ENCODE results near the gene CLCNKA. TPM values are rescaled to one million over a fixed set of nuclear protein-coding genes. Genes with fewer than 3 reads are reported as not detected.

CLCNKA gene
- total RNA-seq, 1 donor, result not detected

- no peak overlapping the region for H3K4me3 ChIP-seq (ENCODE audit: low read depth, low read length)
- no peak for DNase-seq (ENCODE audit: low read depth)
Measured at GRCh38 chr1:16067933-16068332, 46.1 kb downstream of the CLCNKA start.

DNA sequence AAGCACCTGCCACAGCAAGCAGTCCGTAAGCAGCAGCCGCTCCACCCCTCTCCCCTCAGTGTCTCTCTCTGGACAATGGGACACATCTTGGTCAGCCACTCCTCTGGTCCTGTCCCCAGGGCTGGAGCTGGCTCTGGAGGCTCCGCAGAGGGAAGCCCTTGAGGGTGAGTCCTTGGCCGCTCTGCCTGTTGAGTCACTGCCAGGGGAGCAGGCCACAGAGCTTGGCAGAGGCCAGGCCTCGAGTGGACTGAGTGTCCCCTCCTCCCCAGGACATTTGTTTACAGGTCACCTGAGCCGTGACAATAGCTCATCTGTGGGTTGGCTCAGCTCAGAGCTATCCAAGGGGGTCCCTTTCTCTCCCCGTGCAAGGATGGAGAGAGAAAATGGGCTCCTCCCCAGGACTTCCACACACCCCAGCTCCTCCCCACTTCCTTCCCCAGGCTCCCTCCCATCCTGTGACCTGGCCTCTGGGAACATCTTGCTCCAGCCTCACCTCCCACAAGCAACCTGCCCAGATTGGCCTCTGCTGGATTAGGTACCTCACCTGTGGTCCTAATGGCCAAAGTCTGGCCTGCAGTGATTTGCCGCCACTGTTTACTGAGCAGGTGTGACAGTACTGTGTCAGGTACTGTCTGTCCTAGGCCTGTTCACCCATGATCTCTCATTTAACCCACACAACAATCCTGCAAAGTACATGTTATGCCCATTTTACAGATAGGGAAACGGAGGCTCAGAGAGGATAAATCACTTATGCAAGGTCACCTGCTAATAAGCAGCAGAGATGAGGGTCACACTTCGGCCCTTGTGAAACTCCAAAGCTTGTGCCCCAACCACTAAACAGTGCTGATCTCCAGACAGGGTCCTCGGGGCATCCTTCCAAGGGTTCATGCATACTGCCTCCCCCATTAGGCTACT lies 46.8 kb downstream of the CLCNKA start:
- no peak overlapping the region for H3K4me3 ChIP-seq (ENCODE audit: low read depth, low read length)
- no peak for DNase-seq (ENCODE audit: low read depth)
- TF ChIP-seq, protein P1, sequence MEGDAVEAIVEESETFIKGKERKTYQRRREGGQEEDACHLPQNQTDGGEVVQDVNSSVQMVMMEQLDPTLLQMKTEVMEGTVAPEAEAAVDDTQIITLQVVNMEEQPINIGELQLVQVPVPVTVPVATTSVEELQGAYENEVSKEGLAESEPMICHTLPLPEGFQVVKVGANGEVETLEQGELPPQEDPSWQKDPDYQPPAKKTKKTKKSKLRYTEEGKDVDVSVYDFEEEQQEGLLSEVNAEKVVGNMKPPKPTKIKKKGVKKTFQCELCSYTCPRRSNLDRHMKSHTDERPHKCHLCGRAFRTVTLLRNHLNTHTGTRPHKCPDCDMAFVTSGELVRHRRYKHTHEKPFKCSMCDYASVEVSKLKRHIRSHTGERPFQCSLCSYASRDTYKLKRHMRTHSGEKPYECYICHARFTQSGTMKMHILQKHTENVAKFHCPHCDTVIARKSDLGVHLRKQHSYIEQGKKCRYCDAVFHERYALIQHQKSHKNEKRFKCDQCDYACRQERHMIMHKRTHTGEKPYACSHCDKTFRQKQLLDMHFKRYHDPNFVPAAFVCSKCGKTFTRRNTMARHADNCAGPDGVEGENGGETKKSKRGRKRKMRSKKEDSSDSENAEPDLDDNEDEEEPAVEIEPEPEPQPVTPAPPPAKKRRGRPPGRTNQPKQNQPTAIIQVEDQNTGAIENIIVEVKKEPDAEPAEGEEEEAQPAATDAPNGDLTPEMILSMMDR (IDR thresholded peaks at IDR 0.05; ENCODE audit: insufficient read depth, low read depth, low read length), result no peak

More at GRCh38 chr1:16067933-16068332, 46.1 kb downstream of the CLCNKA start:
- TF ChIP-seq, protein P1 (IDR thresholded peaks at IDR 0.05; ENCODE audit: insufficient read depth, low read depth, low read length), result no peak

DNA sequence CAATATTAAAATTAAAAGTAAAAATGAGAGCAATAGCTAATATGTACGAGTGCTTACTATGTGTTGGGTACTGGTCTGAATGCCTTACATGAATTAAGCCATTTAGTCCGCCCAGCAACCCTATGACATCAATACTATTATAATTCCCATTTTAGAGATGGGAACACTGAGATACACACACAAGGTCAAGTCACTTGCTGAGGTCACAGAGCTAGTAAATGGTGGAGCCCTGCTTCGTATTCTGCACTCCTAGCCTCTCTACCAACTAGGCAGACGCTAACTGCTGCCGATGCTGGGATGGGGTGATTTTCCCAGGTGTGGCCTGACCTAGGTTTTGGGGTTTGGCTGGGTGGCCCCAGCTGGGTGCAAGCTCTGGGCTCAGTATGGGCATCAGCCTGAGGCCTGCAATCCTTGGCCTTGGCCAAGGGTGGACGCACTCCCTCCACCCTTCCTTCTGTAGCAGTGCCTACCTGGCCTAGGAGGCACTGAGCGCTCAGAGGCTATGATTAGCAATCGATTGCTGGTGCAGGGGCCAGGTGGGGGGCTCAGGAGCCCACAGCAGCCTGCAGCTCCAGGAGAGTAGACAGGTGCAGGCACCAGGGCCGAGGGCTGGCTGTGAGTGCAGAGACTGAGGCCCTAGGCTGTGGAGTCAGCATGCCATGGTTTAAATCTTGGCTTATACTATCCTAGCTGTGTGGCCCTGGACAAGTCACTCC lies 49.0 kb downstream of the CLCNKA start:
- DNase-seq (ENCODE audit: low read depth), result no peak
- no peak overlapping the region for H3K4me3 ChIP-seq (ENCODE audit: low read depth, low read length)
- TF ChIP-seq, protein P1 (IDR thresholded peaks at IDR 0.05; ENCODE audit: insufficient read depth, low read depth, low read length), result no peak

DNA sequence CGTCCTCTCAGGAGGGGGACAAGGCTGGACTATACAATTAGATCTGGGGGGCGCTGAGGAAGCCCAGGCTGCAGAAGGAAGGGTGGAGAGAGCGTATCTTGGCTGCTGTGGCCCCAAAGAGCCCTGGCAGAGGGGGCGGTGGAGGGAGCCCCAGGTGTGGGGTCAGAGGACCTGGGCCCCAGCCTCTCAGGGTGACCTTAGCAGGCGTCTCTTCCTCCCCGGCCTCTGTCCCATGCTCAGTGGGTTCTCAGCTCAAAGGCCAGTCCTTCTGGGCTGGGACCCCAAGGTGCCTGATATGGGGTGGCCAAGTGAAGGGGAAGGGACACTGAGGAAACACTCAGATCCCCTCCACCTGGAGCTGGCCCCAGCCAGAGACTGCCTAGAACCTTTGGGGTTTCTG lies 49.8 kb downstream of the CLCNKA start:
- DNase-seq (ENCODE audit: low read depth), result no peak
- TF ChIP-seq, protein P1 (IDR thresholded peaks at IDR 0.05; ENCODE audit: insufficient read depth, low read depth, low read length), result no peak
- H3K4me3 ChIP-seq (ENCODE audit: low read depth, low read length), result no peak overlapping the region

DNA sequence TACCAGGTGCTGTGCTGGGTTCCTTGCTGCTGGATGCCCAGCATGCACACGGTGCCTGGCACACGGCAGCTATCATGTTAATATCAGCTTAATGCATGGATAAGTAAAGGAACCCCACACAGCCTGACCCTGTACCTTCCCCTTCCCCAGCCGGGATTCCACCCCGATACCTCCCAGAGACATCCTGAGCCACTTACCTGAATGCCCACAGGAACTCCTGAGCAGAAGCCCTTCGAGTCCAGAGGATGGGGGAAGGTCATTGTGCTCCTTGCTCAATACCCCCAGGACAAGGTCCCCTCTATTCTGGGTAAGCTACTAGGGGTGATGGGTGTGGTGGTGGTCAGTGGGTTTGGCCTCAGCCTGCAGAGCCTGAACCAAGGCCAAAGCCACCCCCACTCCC lies 50.3 kb downstream of the CLCNKA start:
- DNase-seq (ENCODE audit: low read depth), result no peak
- no peak overlapping the region for H3K4me3 ChIP-seq (ENCODE audit: low read depth, low read length)
- TF ChIP-seq, protein P1 (IDR thresholded peaks at IDR 0.05; ENCODE audit: insufficient read depth, low read depth, low read length), result no peak

DNA sequence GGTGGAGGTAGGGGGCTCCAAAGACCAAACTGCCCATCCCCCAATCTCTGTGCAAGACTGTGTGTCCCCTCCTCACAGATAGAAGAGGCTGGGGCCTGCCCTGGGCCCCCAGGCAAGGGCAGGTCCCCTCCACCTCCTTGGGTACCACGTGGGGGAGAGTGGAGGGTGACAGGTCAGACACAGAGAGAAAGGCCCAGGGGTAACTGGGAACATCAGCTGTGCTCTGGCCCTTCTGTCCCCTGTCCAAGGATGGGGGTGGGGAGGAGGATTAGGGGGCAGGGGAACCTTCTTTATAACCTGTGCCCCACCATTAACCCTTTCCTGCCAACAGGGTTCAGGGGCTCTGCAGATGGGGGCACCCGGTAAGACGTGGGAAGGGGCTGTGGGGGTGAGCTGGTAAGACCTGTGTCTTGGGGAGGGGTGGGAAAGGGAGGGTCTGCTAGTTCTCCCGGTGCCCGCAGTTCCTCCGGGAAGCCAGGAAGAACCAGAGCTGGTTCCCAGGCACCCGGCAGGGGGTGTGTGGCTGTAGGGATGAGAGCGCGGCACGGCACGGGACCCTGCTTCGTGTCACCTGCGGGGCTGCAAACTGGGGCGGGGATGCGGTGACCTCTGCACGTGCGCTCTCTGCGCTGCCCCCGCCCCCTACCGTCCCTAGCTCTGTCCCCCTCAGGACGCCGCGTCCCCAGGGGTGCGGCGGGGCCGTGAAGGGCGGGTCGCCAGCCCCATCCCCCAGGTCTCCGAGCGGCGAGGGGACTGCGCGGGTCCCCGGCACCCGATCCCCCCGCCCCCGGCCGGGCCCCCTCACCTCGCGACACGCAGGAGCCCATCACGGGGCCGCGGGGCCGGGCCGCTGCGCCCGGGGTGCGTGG lies 51.0 kb downstream of the CLCNKA start:
- DNase-seq (ENCODE audit: low read depth), result no peak
- TF ChIP-seq, protein P1 (IDR thresholded peaks at IDR 0.05; ENCODE audit: insufficient read depth, low read depth, low read length), result peak; percentile 13
- H3K4me3 ChIP-seq (ENCODE audit: low read depth, low read length), result peak overlapping the region; percentile 35
